ENCODE measurements around the gene ARHGEF16. TPM values are rescaled to one million over a fixed set of nuclear protein-coding genes. Genes with fewer than 3 reads are reported as not detected.
A peak's percentile ranks its signal among the peaks of the same experiment; 100 is the strongest.

Gene ARHGEF16
- total RNA-seq, 1 donor from 2014 or later = 0.89 TPM

DNA sequence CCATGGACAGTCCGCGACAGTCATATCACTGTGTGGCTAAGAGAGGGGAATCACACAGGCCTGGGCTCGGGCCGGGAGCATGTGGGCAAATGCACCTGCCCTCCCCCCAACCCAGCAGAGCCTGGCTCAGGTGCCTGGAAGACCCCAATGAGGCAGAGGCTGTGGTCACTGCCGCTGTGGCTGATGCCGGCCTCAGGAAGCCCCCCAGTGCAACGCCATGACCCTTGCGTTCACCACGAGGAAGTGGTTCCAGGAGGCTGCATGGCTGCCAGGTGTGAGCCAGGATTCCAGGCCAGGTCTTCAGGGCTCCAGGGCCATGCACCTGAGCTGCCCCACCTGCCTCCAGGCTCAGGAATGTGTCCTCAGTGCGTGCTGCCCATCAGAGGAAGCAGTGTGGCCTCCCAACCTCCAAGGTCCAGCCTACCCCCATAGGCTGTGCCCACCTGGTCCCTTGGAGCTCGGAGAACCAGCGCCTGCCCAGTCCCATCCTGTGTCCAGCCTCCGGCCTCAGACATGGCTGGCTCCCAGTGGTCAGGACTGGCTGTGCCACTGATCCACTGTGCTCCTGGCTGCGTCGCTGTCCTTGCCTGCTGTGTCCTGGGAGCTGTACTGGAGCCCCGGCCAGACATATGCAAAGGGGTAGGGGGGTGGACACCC lies 8.0 kb downstream of the ARHGEF16 start:
- ATAC-seq (ENCODE audit: poor library complexity) = no peak
- intact Hi-C loops (cut with DNase I) = no loop called here
- peak; percentile 32 for DNase-seq

DNA sequence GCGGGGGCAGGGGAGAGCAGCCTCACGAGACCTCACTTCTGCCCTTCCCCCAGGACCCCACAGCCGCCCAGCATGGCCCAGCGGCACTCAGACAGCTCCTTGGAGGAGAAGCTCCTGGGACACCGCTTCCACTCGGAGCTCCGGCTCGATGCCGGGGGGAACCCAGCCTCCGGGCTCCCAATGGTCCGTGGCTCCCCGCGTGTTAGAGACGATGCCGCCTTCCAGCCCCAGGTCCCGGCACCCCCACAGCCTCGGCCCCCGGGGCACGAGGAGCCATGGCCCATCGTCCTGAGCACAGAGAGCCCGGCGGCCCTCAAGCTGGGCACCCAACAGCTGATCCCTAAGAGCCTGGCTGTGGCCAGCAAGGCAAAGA lies 8.5 kb downstream of the ARHGEF16 start:
- DNase-seq = peak; percentile 24
- intact Hi-C loops (cut with DNase I) = no loop called here
- ATAC-seq (ENCODE audit: poor library complexity) = no peak

DNA sequence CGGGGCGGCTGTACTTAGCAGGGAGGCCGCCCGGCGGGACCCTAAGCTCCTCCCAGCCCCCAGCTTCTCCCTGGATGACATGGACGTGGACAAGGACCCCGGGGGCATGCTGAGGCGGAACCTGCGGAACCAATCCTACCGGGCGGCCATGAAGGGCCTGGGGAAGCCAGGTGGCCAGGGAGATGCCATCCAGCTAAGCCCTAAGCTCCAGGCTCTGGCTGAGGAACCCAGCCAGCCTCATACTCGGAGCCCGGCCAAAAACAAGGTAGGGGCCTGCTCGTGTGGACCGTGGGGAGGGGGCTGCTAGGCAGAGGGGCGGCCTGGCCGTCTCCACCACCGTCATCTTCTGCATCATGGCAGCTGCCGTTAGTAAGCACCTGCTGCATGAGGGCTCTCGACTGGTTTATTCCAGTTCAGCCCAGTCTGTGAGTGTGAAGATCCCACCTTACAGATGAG lies 9.0 kb downstream of the ARHGEF16 start:
- intact Hi-C loops (cut with DNase I) = no loop called here
- DNase-seq = peak; percentile 5
- no peak for ATAC-seq (ENCODE audit: poor library complexity)

DNA sequence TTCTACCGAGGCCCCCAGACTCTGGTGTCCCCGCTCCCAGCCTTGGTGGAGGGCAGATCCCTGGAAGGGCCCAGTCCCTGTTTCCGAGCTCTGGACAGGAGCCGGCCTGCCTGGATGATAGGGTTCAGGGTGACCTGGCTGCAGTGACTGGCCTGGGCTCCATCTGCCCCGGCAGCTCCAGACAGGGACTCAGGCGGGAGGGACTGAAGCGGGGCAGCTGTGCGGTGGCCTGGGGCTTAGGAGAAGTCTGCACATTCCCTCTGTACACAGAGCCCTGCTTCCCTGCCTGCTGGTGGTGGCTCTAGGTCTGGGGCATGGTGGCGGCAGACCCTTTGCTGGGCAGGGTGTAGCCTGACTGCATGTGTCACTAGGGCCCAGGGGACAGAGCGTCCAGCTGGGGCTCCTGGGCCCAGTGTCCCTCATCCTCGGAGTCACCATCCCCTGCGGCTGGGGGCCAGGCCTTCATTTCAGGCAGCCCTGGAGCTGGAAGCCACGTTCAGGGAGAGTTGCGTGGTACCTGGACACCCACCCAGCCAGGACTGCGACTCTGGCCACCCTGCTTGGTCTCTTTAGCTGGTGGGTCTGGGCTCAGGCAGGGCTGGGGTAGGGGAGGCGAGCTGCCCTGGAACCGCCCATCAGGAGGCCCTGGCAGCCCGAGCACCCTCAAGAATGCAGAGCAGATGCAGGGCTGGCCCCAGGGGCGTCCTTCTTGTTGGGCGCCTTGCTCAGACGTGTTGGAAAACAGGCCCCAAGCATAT lies 9.6 kb downstream of the ARHGEF16 start:
- DNase-seq (peak; percentile 30), ATAC-seq (ENCODE audit: poor library complexity) (no peak)
- intact Hi-C loops (cut with DNase I) = no loop called here

DNA sequence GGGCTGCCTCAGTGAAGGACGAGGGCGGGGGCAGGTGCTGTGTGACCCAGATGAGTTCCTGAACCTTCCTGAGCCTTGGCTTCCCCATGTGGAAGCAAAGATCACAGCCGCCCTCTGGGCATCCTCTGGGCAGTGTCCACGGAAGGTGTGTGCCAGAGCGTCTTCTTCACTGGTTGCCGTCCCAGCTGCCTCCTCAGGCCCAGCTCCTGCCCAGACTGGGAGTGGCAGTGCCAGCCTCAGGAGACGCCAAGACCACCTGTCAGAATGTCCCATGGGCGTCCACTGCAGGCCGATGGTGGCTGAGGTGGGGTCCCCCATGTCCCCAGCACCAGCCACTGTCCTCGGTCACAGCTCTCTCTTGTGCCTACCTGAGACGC lies 10.2 kb downstream of the ARHGEF16 start:
- DNase-seq = peak; percentile 18
- no peak for ATAC-seq (ENCODE audit: poor library complexity)
- intact Hi-C loops (cut with DNase I) = no loop called here

DNA sequence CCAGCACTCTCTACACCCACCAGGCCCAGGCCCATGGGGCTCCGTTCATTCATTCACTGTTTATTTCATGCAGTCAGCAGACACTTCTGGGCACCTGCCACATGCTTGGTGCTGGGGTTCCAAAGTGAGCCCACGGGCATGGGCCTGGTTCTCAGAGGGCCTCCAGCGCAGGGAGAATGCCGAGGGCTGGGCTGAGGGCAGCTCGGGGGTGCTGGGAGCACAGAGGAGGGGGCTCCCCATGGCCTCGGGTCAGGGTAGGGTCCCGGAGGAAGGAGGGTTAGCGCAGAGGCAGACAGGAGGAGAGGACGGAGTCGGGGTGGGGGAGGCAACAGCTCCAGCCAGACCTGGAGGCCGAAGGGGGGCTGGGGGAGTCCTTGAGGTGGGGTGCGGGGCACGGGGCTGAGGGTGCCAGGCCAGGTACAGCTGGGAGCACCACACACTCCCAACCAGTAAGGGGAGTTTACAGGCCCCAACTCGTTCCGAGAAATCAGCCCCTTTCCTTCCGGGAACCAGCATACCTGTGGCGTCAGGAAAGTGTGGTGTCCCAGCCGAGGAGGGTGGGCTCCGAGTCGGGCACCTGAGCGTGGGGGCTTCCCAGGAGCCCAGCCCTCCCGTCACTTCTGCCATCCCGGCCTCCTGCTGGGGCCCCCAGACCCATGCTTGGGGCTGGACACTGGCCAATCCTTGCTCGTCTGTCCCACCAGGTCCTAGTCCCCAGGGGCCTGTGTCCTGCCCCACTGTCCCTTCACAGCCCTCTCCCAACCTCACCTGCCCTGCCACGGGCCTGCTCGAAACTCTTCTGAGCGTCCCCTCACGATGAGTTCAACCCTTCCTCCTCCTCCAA lies 10.8 kb downstream of the ARHGEF16 start:
- DNase-seq (peak; percentile 32), ATAC-seq (ENCODE audit: poor library complexity) (no peak)
- intact Hi-C loops (cut with DNase I) = no loop called here

DNA sequence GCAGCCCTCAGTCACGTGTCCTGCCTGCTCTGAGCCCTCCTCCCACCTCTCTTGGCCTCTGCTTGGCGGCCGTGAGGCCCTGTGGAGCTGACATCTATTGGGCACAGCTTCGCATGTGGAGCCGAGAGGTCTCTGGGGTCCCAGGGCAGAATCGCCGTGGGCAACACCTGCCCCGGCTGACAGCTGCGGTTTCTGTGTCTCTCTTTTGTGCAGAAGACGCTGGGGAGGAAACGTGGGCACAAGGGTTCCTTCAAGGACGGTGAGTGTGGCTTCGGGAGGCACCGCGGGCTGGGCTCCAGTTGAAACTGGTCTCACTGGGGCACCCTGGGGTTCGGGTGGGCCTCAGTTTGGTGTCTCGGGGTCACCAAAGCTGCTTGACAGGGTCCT lies 11.5 kb downstream of the ARHGEF16 start:
- ATAC-seq (ENCODE audit: poor library complexity) (no peak), DNase-seq (peak; percentile 27)

DNA sequence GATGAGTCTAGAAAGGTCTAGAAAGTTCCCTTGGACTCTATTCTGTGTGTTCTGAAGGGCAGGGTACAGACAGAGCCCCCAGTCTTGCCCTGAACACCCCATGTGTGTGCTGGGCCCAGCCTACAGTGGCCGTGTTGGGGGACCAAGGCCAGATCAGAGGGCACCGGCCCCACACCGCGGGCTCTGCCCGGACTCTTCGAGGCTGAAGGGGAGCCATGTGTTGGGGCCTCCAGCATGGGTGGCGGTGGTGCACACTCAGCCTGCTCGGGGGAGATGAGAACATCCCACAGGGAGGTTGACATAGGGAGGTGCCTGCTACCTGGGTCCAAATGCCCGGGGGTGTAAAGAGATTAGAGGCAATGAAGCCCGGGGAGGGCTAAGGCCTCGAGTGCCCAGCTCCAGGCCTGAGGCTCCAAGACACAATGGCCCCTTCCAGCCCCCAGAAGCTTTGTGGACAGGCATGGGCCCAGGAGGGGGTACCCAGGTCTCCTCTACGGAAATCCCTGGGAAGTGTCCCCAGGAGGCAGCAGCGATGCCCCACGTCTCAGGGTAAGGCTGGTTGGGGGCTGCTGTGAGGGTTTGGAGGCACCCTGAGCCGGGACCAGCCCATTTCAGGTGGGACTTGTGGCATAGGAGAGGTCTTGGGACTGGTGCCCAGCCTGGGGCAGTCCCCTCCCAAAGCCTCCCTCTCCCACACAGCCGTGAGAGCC lies 12.1 kb downstream of the ARHGEF16 start:
- no peak for ATAC-seq (ENCODE audit: poor library complexity)
- intact Hi-C loops (cut with DNase I) = no loop called here
- peak; percentile 24 for DNase-seq

More for the DNA sequence above, 11.5 kb downstream of the ARHGEF16 start:
- intact Hi-C loops (cut with DNase I) = no loop called here

DNA sequence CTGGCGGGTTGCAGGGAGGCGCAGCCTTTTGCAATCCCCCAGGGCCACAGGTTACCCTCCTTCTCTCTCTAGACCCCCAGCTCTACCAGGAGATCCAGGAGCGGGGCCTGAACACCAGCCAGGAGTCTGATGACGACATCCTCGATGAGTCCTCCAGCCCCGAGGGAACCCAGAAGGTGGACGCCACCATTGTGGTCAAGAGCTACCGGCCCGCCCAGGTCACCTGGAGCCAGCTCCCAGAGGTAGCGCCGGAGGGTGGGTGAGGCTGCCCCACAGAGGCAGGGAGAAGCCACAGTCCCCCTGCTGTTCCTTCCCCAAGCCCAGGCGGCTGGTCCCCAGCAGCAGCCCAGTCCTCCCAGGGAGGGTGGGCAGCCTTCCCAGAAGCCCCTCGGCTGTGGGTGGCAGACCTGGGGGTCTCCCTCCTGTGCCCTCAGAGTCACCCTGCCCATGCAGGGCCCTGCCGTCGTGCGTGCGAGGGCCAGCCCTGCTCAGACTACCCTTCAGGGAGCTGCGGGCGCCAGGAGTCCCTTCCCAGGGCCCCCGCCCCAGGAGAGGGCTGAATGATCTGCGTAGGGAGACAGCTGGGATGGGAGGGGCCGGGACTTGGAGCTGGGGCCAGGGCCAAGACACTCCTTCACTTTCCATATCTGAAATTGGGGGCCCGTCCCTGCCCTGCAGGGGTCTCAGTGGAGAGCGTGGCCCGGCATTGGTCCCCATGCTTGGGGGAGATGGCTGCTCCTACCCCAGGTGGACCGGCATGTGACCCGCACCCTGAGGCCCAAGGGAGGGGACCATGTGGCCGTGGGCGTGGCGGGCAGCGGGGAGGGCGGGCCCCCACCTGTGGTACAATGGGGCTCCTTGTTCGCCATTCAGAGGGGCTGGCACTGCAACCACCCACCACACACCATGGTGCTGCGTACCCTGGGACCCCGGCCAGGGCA lies 12.9 kb downstream of the ARHGEF16 start:
- no peak for ATAC-seq (ENCODE audit: poor library complexity)
- intact Hi-C loops (cut with DNase I) = no loop called here

DNA sequence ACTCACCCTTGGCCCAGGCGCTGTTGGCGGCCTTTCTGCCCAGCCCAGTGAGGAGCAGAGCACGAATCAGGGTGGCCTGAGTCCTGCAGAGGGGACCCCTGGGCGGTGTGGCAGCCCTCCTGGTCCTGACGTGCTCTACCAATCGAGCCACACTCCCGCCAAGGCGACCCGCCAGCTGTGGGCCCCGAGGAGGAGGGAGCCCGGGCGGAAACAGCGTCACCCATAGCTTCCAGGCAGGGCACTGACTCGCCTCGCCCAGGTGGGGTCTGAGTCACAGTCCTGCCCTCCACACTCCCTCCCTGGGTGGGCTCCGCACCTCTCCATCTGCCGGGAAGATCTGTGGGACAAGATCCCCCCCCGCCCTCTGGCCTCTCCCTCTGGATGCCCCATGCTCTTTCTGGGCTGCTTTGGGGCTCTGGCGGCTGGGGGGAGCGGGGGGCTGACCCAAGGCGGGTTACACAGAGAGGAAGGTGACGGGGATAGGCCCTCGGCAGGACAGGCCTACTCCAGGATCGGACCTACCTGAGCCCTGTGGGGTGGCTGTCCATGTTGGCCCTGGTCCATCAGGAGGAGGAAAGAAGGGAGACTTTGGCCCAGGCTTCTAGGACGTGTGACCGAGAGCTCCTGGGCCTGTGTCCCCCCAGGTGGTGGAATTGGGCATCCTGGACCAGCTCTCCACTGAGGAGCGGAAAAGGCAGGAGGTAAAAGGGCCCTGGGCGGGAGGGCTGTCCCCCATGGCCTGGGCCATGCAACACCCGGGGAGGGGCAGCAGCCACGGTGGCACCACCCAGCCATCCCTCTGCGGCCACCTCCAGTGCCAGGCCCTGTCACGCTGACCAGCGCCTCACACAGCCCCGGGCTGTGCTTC lies 14.0 kb downstream of the ARHGEF16 start:
- ATAC-seq (ENCODE audit: poor library complexity) (no peak), DNase-seq (peak; percentile 30)
- intact Hi-C loops (cut with DNase I) = no loop called here

More for the DNA sequence above, 12.9 kb downstream of the ARHGEF16 start:
- DNase-seq = peak; percentile 32

DNA sequence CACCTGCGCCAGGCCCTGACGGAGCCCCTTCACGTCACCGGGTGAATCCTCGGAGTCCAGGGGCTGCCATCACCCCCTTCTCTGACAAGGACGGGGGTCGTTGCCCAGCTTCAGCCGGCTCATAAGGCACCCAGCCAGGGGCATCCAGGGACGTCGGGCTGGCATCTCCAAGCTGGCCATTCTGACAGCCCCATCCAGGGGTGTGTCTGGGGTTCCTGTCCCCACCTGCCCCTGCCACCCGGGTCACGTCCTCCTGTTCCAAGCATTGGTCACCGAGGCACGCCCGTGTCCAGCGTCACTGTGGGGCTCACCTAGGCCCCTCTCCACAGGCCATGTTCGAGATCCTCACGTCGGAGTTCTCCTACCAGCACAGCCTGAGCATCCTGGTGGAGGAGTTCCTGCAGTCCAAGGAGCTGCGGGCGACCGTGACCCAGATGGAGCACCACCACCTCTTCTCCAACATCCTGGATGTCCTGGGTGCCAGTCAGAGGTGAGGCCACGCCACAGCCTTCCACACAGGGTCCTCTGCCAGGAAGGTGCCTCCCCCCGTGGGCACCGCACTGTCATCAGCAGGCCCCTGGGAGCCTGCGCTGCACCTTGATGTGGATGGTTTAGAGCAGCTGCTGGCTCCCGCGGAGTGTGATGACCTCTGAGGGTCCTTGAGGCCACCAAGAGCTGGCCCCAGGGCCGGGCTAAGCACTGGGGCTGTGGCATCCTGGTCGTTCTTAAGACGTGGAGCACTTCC lies 14.8 kb downstream of the ARHGEF16 start:
- no peak for ATAC-seq (ENCODE audit: poor library complexity)
- peak; percentile 33 for DNase-seq
- intact Hi-C loops (cut with DNase I) = no loop called here

DNA sequence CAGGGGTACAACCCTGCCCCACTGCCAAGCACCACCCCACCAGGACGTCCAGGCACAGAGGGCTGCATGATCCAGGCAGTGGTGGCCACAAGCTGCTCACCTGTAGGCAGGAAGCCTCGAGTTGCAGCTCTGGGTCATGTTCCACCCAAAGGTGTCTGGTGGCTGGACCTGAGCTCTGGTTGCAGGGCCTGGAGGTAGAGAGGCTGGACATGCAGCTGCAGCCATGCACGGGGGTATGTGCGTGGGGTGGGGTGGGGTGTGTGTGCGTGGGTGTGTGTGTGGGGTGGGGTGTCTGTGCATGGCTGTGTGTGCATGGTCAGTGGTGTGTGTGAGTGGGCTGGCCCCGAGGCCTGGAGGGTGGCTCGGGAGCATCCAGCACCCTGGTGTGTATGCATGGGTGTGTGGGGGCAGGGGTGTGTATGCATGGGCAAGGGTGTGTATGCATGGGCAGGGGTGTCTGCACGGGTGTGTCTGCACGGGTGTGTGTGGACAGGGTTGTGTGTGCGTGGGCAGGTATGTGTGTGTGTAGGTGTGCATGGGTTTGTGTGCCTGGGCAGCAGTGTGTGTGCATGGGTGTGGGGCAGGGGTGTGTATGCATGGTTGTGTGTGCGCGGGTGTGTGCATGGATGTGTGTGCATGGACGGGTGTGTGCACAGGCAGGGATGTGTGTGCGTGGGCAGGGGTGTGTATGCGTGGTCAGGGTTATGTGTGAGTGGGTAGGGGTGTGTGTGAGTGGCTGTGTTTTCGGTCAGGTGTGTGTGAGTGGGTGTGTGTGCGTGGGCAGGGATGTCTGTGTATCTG lies 15.6 kb downstream of the ARHGEF16 start:
- no peak for ATAC-seq (ENCODE audit: poor library complexity)
- peak; percentile 29 for DNase-seq
- intact Hi-C loops (cut with DNase I) = no loop called here

DNA sequence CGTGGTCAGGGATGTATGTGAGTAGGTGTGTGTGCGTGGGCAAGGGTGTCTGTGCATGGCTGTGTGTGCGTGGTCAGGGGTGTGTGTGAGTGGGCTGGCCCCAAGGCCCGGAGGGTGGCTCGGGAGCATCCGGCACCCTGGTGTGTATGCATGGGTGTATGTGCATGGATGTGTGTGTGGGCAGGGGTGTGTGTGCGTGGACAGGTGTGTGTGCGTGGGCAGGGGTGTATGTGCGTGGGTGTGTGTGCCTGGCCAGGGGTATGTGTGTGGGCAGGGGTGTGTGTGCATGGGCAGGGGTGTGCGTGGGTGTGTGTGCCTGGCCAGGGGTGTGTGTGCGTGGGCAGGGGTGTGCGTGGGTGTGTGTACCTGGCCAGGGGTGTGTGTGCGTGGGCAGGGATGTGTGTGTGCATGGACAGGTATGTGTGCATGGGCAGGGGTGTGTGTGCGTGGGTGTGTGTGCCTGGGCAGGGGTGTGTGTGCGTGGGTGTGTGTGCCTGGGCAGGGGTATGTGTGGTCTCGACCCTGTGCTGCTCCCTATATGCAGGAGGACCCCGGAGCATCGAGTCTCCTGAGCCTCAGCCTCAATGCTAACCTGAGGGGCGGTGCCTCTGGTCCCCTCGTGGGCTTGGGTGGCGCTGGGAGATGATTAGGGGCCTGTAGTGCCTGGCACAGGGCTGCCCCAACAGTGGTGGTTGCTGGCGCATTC lies 16.3 kb downstream of the ARHGEF16 start:
- DNase-seq (peak; percentile 36), ATAC-seq (ENCODE audit: poor library complexity) (no peak)
- intact Hi-C loops (cut with DNase I) = no loop called here

DNA sequence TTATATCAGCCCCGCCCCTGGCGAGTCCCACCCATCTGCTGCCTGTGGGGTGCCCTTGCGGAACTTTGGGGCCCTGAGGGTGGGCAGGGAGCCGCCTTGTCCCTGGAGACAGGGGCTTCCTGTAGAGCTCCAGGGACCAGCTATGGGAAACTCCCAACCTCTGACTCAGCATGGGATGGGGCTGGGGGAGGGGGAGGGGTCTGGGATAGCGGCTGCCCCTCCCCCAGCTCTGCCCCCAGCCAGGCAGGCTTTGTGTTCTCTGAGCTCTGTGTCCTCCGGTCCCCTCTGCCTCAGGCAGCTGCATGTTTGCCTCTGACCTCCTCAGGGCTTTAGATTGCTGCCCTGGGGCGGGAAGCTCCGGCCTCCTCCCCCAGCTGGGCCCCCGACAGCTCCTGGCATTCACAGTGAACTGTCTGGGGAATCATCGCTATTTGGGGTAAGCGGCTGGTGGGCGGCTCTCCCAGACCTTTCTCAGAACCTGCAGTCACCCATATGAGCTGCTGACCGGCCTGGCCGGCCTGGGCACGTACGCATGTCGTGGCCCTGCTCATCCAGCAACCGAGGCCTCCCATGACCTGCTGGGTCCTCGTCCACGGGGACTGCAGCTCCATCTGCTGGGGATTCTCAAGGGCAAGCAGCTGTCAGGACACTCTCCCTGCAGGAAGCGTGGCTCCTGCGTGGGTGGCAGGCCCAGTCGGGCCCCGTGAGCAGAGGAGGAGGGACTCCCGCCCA lies 17.1 kb downstream of the ARHGEF16 start:
- DNase-seq (peak; percentile 72), ATAC-seq (ENCODE audit: poor library complexity) (peak; percentile 83)
- intact Hi-C loops (cut with DNase I) = no loop called here

Data from Right ventricle myocardium superior (tissue), 1 donor.